SK-N-DZ (cell line): ENCODE data around the gene C14orf132.

Source experiments
- DNase-seq: peaks from one replicate; pipeline ENCODE4 v3.0.0-alpha.2; 2015; ENCODE audit warnings: low spot score

The C14orf132 gene

DNA sequence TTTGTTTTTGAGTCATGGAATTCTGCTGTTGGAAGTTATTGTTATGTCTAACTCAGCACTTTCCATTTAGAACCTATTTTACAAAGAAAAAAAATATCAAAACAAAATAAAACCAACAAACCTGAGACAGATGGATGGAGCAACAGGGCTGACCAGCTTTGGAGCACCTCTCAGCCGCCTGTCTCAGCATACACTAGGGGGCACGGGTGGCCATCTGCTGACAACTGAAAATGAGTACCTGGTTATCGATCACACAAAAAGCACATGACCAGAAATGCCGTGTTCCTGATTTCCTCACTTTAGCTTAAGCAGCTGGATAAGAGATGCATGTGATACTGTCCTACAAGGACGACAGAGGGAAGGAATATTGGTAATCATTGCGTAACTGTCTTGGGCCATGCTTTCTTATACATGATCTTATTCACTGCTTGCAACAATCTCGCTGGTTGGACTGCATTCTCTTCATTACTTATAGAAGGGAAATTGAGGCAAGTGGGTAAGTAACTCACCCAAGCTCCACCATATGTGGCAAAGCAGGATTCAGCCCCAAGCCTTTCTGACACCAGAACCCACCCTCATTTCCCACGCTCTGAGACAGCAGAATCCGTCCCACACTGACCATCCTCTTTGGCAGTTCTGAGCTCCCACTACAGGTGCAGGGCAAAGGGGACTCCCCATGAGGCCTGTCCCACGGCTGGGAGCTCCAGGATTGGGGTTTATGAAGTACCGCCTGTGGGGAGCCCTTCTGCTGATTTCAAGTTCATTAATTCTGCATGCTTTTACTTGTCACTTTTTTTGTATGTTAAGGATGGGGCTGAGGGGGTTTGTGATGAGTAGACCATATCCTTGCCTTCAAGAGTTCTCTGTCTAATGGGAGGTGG is 43.5 kb downstream of the C14orf132 start:
- DNase-seq = no peak

DNA sequence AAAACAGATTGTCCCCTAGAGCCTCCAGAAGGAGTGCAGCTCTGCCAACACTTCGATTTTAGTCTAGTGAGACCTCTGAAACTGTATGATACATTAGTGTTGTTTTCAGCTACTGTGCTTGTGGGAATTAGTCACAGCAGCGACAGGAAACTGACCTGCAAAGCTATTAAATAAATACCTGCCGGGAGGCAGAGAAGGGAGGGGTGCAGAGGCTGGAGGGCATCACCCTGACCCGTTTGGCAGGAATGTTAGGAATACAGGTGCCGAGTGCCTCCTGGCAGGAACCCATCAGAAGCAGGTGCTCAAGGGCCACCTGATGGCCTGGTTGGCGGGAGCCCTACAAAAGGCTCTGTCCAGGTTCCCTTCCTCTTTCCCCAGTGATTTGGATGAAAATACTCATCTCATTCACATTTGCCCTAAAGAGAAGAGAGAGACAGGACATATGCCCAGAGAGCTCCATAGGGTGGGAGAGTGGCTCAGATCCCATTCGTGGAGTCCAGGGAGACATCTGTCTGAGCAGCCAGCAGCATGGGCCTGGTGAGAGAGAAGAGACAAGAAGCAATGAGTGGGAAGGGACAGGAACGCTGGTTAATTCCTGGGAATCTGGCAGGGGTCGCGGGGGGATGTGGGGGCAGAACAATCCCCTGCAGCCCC is 44.6 kb downstream of the C14orf132 start:
- DNase-seq = no peak

DNA sequence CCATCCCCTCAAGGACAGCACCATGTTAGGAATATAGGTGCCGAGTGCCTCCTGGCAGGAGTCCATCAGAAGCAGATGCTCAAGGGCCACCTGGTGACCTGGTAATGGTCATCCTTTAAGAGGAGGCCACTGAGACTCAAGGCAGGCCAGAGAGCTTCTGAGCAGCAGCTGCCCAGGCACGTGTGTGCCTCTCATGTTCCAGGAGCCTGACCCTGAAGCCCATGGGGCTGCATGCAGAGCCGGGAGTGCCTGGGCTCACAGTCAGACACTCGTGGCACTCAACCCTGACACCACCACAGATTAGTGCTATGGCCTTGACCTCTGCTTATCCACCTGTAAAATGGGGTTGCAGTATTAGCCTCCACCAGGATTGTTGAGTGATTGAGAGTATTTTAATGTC is 45.6 kb downstream of the C14orf132 start:
- no peak for DNase-seq

DNA sequence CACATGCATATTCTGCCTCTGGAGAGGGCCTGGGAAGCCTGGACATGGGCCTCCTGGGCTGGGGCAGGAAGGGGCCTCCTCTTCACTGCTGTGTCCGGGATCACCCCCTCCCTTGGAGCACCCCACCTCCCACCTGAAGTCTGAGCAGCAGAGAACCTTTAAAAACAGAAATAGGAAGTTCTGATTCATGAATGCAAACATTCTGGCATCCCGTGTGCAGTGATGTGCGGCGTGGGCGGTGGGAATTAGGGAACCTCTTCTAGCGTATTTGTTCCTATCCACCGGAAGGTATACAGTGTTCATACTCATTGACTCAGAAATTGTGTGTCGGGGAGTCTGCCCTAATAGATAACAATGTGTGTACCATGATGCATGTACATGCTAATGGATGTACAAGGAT is 46.2 kb downstream of the C14orf132 start:
- no peak for DNase-seq

GRCh38 chr14:96086032-96086431 is 46.9 kb downstream of the C14orf132 start:
- DNase-seq = no peak

- DNase-seq = no peak
Observed at GRCh38 chr14:96086574-96087077, 47.5 kb downstream of the C14orf132 start.

DNA sequence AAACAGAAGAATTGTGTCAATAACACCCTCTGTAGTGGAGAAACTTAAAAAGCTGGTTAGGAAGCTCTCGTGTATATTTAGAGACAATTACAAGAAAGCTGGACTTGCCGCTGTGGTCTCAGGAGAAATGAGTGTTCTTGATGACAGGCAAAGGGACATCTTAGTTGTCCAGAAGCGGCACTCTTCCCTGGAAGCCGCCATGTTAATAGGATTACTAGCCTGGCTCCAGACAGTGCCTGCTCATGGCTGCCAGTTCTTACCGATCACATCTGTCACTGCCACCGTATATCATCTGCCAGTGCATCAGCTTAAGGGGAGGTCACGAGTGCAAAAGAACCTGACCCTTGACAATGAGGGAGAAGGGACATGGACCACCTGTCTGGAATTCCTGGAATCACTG is 48.9 kb downstream of the C14orf132 start:
- peak; percentile 81 for DNase-seq

GRCh38 chr14:96088481-96088880 is 49.3 kb downstream of the C14orf132 start:
- DNase-seq = no peak

DNA sequence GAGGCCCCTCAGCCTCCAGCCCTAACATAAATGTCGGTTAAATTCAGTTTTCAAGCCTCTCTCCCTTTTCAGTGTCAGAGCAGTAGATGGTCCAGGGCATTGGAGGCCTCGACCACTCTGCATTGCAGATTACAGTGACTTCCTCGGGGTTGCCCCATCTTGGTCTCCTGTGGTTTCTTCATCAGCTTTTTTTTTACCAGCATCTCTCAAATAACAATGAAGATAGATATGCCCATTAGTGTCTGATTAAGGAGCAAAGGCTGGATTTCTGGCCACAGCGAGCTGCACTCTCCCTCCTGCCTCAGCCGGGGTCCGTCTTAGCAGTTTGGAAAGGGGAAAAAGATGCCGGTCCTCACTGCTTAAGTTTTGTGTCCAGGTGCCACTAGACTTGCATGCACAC is 49.7 kb downstream of the C14orf132 start:
- no peak for DNase-seq

GRCh38 chr14:96089401-96089800 is 50.2 kb downstream of the C14orf132 start:
- no peak for DNase-seq

- DNase-seq = peak; percentile 90
Observed at GRCh38 chr14:96090441-96091148, 51.4 kb downstream of the C14orf132 start.

DNA sequence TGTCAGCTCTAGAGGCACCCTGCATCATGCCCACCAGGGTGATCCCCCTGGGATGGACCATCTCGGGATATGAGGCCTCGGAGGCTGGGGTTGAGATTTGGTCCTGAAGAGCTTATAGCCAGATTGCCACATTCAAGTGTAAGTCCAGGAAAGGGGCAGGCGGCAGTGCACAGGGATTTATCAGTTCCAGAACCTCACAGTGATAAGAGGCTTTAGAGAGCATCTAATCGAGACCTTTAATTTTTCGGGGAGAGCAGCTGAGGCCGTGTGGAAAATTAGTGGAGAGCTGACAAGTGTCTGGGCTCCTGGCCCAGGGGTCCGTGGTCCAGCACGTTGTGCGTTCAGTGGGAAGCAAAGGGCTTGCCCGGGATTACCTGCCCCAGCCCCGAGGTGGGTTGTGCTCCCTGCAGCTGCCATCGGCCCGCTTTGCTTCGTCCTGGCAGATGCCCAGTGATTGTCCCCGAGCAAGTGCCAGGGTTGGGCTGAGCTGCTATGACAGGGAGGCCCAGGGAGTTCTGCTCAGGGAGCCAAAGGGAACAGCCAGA is 52.1 kb downstream of the C14orf132 start:
- no peak for DNase-seq

- no peak for DNase-seq
Observed at GRCh38 chr14:96091941-96092411, 52.8 kb downstream of the C14orf132 start.

- DNase-seq = no peak
Observed at GRCh38 chr14:96092936-96093335, 53.8 kb downstream of the C14orf132 start.

DNA sequence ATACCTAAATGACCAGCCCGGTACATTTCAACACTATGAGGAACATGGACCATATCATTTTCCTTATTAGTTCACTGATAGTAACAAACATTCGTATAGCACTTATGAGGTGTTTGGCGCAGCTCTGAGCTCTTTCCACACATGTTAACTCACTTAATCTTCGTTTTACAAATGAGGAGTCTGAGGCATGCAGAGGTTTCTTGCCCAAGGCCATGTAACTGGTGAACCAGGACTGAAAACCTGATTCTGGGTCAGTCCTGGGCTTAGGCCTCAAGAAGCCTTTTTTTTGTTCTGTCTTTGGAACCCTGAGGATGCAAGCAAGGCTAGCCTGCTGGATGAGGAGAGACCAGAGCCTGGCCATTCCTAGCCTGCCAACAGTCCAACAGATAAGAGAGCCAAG is 55.0 kb downstream of the C14orf132 start:
- no peak for DNase-seq

GRCh38 chr14:96094656-96095055 is 55.5 kb downstream of the C14orf132 start:
- no peak for DNase-seq

DNA sequence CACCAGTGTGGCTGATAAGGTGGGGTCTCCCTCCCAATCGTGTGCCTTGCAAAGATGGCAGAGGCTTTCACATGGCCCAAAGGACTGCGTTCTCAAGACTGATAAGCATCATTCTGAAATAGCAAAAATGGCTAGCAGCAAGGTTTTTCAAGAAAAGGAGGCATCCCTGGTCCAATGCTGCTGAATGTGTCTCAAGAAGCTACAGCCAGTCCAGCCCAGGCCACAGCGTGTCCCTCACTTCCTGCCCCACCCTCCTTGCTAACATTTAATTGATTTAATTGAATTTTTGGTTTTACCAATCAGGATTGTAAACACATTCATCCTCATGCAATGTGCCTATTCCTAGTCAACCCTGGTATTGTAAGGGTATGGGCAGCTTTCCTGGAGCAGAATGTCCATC is 55.9 kb downstream of the C14orf132 start:
- no peak for DNase-seq

GRCh38 chr14:96095581-96096476 is 56.7 kb downstream of the C14orf132 start:
- peak; percentile 88 for DNase-seq

DNA sequence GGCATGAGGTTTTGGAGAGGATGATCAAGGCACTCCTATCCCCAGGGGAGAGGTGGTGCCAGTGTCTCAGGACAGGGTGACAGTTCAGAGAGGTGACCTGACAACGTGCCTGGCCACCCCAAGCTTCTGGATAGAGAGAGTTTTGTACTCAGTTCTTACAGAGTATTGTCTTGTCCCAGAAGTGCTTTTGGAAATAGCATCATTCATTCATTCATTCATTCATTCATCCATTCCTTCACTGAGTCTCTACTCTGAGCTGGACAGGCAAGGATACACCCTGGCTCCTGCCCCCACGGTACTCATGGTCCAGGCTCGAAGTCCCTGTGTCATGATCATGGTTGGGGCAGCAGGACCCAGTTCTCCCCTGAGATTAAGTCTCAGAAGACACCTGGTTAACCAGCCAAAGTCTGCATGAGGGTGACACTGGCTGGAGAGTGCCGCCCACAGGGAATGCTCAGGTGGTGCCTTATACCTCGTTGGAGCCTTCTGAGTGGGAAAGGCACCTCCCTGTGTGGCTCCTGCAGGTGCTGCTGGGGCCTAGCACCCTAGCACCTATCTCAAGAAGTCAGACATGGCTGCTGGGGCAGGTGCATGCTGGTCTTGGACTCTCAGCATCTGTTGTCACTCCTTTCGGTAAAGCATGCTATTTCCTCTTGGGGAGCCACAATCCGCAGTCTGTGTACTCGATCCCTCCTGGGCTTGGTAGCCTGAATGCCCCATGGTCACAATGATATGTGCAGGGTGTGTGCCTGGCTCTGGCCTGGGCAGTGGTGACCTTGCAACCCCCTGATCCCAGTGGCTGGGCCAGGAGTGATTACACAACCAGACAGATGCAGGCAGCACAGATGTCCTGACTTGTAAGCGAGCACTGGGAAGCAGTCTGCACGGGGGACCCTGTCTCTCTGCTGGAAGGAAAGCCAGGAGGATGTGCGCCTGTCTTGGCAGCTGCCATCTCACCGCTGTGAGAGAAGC is 57.8 kb downstream of the C14orf132 start:
- no peak for DNase-seq

DNA sequence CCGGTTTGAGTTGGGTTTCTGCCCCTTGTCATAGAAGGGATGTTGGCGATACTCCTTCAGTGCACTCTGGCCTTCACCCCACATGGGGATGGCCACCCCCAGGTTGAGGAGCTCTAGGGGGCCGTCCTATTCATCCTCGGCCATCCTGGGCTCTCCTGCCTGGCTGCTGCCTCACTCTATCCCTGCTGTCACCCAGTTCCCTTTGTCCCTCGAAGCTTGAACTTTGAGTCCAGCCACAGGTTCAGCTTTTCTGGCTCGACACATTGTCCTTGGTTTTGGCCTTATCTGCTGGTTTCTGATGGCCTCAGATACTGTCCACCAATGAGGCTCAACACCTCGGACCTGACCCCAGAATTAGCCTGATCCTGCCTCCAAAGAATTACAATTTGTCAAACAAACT is 58.6 kb downstream of the C14orf132 start:
- DNase-seq = no peak
